ENCODE data around the gene HIGD1A. TPM values are rescaled to one million over a fixed set of nuclear protein-coding genes. Genes with fewer than 3 reads are reported as not detected.

HIGD1A gene
- total and polyA plus RNA-seq, 2 of the 8 experiments (the other 6 are each of a cell fraction or from before 2014, with no cell fraction given) = 67.3 to 95.4 TPM

GRCh38 chr3:42843713-42844411, 39.6 kb upstream of the HIGD1A start:
- no peak overlapping the region for H3K23ac ChIP-seq (ENCODE audit: insufficient read length)
- H3K79me2 ChIP-seq (ENCODE audit: control insufficient read depth in 1 of 2, insufficient read depth in 2 of 2, low read length in 2 of 2) = no peaks in the 10 kb centered on the region
- H3K79me1 ChIP-seq (ENCODE audit: low read depth, low read length) = no peaks in the 10 kb centered on the region
- TF ChIP-seq EZH2 (IDR thresholded peaks at IDR 0.05; ENCODE audit: low read depth, low read length, severe bottlenecking) = no peak
- H2BK12ac ChIP-seq (ENCODE audit: low read depth, low read length) = peak overlapping the region; percentile 72
- H3K9ac ChIP-seq (replicated peaks in 1 of 4; ENCODE audit: extremely low read depth in 1 of 4, low read depth in 3 of 4, low read length in 3 of 4) = no peak overlapping the region
- no peak overlapping the region for H3K4me3 ChIP-seq (ENCODE audit: extremely low read depth in 1 of 4, insufficient read depth in 2 of 4, low read depth in 3 of 4, low read length in 4 of 4)
- peak overlapping the region; percentile 48; the same call in 1 of the 2 replicates for H2AK5ac ChIP-seq (ENCODE audit: low read depth, low read length)
- no peaks in the 10 kb centered on the region for H3K27me3 ChIP-seq (replicated peaks in 1 of 4; ENCODE audit: control insufficient read depth in 3 of 4, extremely low read depth in 1 of 4, insufficient read depth in 3 of 4, low read length in 3 of 4)
- CTCF ChIA-PET (ENCODE audit: partially characterized antibody) = interaction anchor here (0.7 to 2.5 kb wide), 5 partner anchors 9 to 98 kb away, joined by 3 to 15 read pairs (median 3); no protein-coding TSS in a partner anchor
- H4K91ac ChIP-seq (replicated peaks; ENCODE audit: insufficient read length, low read length) = no peak overlapping the region
- POLR2A ChIA-PET (ENCODE audit: partially characterized antibody) = no interaction called here
- H2BK20ac ChIP-seq (ENCODE audit: low read length) = 0 out of 2 replicates have a peak overlapping the region, but pooled peaks have one; percentile 8
- DNase-seq (ENCODE audit: low read depth in 1 of 2, low spot score in 2 of 2) (peak in 1 of 2 experiments; percentile 39), FAIRE-seq (no peak)
- H3K9me3 ChIP-seq (ENCODE audit: insufficient read depth in 2 of 2, low read depth in 1 of 2, low read length in 1 of 2) = no peaks in the 10 kb centered on the region
- no peaks in the 10 kb centered on the region for H3K36me3 ChIP-seq (ENCODE audit: control insufficient read depth in 2 of 4, insufficient read depth in 4 of 4, low read length in 3 of 4)
- H4K8ac ChIP-seq (ENCODE audit: extremely low read depth, insufficient read depth, low read length) = no peak overlapping the region
- peak overlapping the region; percentile 82 for H3K14ac ChIP-seq (ENCODE audit: insufficient read length)
- no peak overlapping the region for H4K5ac ChIP-seq (ENCODE audit: insufficient read length, low read depth, low read length)
- H2AFZ ChIP-seq (ENCODE audit: low read length) = peak overlapping the region; percentile 87
- no peak overlapping the region for H3K4ac ChIP-seq (replicated peaks; ENCODE audit: insufficient read length, low read depth, low read length)
- 0 out of 2 replicates have a peak overlapping the region, but pooled peaks have one; percentile 77 for H2BK5ac ChIP-seq (ENCODE audit: low read depth, low read length)
- no peak overlapping the region for H3K18ac ChIP-seq (ENCODE audit: extremely low read depth, low read length)
- H3K4me1 ChIP-seq (replicated peaks in 1 of 4; ENCODE audit: control insufficient read depth in 3 of 4, insufficient read depth in 4 of 4, low read length in 3 of 4) = peaks cover 0 to 16% (median 4%) of the 10 kb centered on the region in 4 experiments; a peak in 6 of 7 replicates
- H2BK15ac ChIP-seq (ENCODE audit: low read length) = no peak overlapping the region
- no peak overlapping the region; a peak in 1 of 4 replicates for H3K4me2 ChIP-seq (ENCODE audit: insufficient read depth in 1 of 2, low read depth in 2 of 2, low read length in 2 of 2)
- no peak overlapping the region for H2BK120ac ChIP-seq (replicated peaks; ENCODE audit: low read depth, low read length)
- H3K23me2 ChIP-seq (ENCODE audit: low read depth, low read length) = no peaks in the 10 kb centered on the region
- 89% methylated on average over 6 of the region's 6 CpGs; no CpG with 5 or more reads in 1 of the 2 experiments for WGBS, 2 experiments (ENCODE audit: extremely low coverage in 1 of 2, insufficient coverage in 1 of 2, insufficient read length in 1 of 2, insufficient replicate concordance in 2 of 2, low coverage in 1 of 2, low lambda C conversion rate in 2 of 2, missing lambda C conversion rate in 1 of 2)
- H3K27ac ChIP-seq (ENCODE audit: low read depth, low read length) = no peak overlapping the region
- H3K56ac ChIP-seq (replicated peaks; ENCODE audit: insufficient read length, low read depth, low read length) = no peak overlapping the region
- H4K20me1 ChIP-seq (replicated peaks in 1 of 2; ENCODE audit: control insufficient read depth in 1 of 2, insufficient read depth in 2 of 2, low read length in 2 of 2) = no peaks in the 10 kb centered on the region

Measured in H1 (cell line).